22Rv1 (cell line): ENCODE results near the gene MMP20.

ENCODE experiments used
- CTCF ChIP-seq: fragments of 450-650 bp; IDR thresholded peaks from 2 replicates; pipeline ENCODE4 v1.5.1; 2017; ENCODE audit warnings: mild to moderate bottlenecking
- ZFX ChIP-seq: fragments of 450-650 bp; IDR thresholded peaks from 2 replicates; pipeline ENCODE4 v1.6.1; 2017; ENCODE audit warnings: antibody characterized with exemption, borderline replicate concordance

- TF ChIP-seq CTCF, result no peak
- no peak for TF ChIP-seq ZFX
Measured at GRCh38 chr11:102546427-102546826, 78.7 kb downstream of the MMP20 start.
